ENCODE measurements around the gene CHN2. TPM values are rescaled to one million over a fixed set of nuclear protein-coding genes. Genes with fewer than 3 reads are reported as not detected.

The CHN2 gene
- total RNA-seq, 6 experiments from 2014 or later, result not detected

GRCh38 chr7:29494350-29494749, 299.8 kb downstream of the CHN2 start:
- no peak for TF ChIP-seq CTCF (IDR thresholded peaks at IDR 0.05)
- DNase-seq, result peak; percentile 55
- Mint-ChIP-seq H3K4me1 (ENCODE audit: low read depth) (peaks cover 12% of the 10 kb centered on the region), H3K27ac (no peak overlapping the region; the same call in 1 of the 2 replicates), H3K27me3 (ENCODE audit: insufficient read depth) (no peaks in the 10 kb centered on the region; the same call in 1 of the 2 replicates), H3K4me3 (no peak overlapping the region), H3K36me3 (ENCODE audit: low read depth) (no peaks in the 10 kb centered on the region), H3K9me3 (no peaks in the 10 kb centered on the region)

GRCh38 chr7:29495653-29496052, 301.1 kb downstream of the CHN2 start:
- DNase-seq, result no peak
- Mint-ChIP-seq H3K27ac (no peak overlapping the region), H3K4me3 (no peak overlapping the region), H3K9me3 (no peaks in the 10 kb centered on the region), H3K27me3 (ENCODE audit: insufficient read depth) (no peaks in the 10 kb centered on the region; the same call in 1 of the 2 replicates), H3K4me1 (ENCODE audit: low read depth) (peaks cover 5% of the 10 kb centered on the region), H3K36me3 (ENCODE audit: low read depth) (no peaks in the 10 kb centered on the region)
- TF ChIP-seq CTCF (IDR thresholded peaks at IDR 0.05), result no peak

GRCh38 chr7:29496355-29497020, 301.9 kb downstream of the CHN2 start:
- Mint-ChIP-seq H3K27me3 (ENCODE audit: insufficient read depth) (no peaks in the 10 kb centered on the region; the same call in 1 of the 2 replicates), H3K9me3 (no peaks in the 10 kb centered on the region), H3K36me3 (ENCODE audit: low read depth) (no peaks in the 10 kb centered on the region), H3K4me3 (no peak overlapping the region), H3K27ac (no peak overlapping the region), H3K4me1 (ENCODE audit: low read depth) (peaks cover 7% of the 10 kb centered on the region)
- DNase-seq, result no peak
- TF ChIP-seq CTCF (IDR thresholded peaks at IDR 0.05), result no peak

- H3K4me1 Mint-ChIP-seq (ENCODE audit: low read depth), result peaks cover 7% of the 10 kb centered on the region
- no peaks in the 10 kb centered on the region for H3K9me3 Mint-ChIP-seq
- H3K36me3 Mint-ChIP-seq (ENCODE audit: low read depth), result no peaks in the 10 kb centered on the region
- no peak overlapping the region for H3K27ac Mint-ChIP-seq
- no peak for DNase-seq
- no peak overlapping the region for H3K4me3 Mint-ChIP-seq
- no peak for TF ChIP-seq CTCF (IDR thresholded peaks at IDR 0.05)
- H3K27me3 Mint-ChIP-seq (ENCODE audit: insufficient read depth), result no peaks in the 10 kb centered on the region; the same call in 1 of the 2 replicates
These were observed 305.4 kb downstream of the CHN2 start for GRCh38 chr7:29499932-29500331.

GRCh38 chr7:29500719-29501118, 306.1 kb downstream of the CHN2 start:
- Mint-ChIP-seq H3K36me3 (ENCODE audit: low read depth) (no peaks in the 10 kb centered on the region), H3K27ac (no peak overlapping the region), H3K27me3 (ENCODE audit: insufficient read depth) (no peaks in the 10 kb centered on the region; the same call in 1 of the 2 replicates), H3K4me1 (ENCODE audit: low read depth) (peaks cover 11% of the 10 kb centered on the region), H3K9me3 (no peaks in the 10 kb centered on the region), H3K4me3 (no peak overlapping the region)
- no peak for DNase-seq
- no peak for TF ChIP-seq CTCF (IDR thresholded peaks at IDR 0.05)

Measured in HFFc6 (cell line).